Measurements from ENCODE around the gene TOMM40L. TPM values are rescaled to one million over a fixed set of nuclear protein-coding genes. Genes with fewer than 3 reads are reported as not detected.

The TOMM40L gene
- total RNA-seq, 1 donor, result 13.4 TPM

GRCh38 chr1:161216945-161217712 is 8.7 kb upstream of the TOMM40L start:
- peak; percentile 83 for DNase-seq (ENCODE audit: low read depth)
- TF ChIP-seq CTCF (IDR thresholded peaks at IDR 0.05; ENCODE audit: insufficient read depth, low read depth, low read length), result no peak
- no peak overlapping the region for H3K4me3 ChIP-seq (ENCODE audit: low read depth, low read length)

- no peak for TF ChIP-seq CTCF (IDR thresholded peaks at IDR 0.05; ENCODE audit: insufficient read depth, low read depth, low read length)
- H3K4me3 ChIP-seq (ENCODE audit: low read depth, low read length), result no peak overlapping the region
- DNase-seq (ENCODE audit: low read depth), result no peak
These were observed 8.0 kb upstream of the TOMM40L start for GRCh38 chr1:161217831-161218230.

- no peak overlapping the region for H3K4me3 ChIP-seq (ENCODE audit: low read depth, low read length)
- no peak for TF ChIP-seq CTCF (IDR thresholded peaks at IDR 0.05; ENCODE audit: insufficient read depth, low read depth, low read length)
- DNase-seq (ENCODE audit: low read depth), result no peak
These were observed 7.4 kb upstream of the TOMM40L start for GRCh38 chr1:161218301-161219077.

- no peak overlapping the region for H3K4me3 ChIP-seq (ENCODE audit: low read depth, low read length)
- TF ChIP-seq CTCF (IDR thresholded peaks at IDR 0.05; ENCODE audit: insufficient read depth, low read depth, low read length), result no peak
- no peak for DNase-seq (ENCODE audit: low read depth)
These were observed 6.6 kb upstream of the TOMM40L start for GRCh38 chr1:161219078-161219892.

- no peak overlapping the region for H3K4me3 ChIP-seq (ENCODE audit: low read depth, low read length)
- TF ChIP-seq CTCF (IDR thresholded peaks at IDR 0.05; ENCODE audit: insufficient read depth, low read depth, low read length), result no peak
- DNase-seq (ENCODE audit: low read depth), result no peak
These were observed 5.9 kb upstream of the TOMM40L start for GRCh38 chr1:161220002-161220401.

GRCh38 chr1:161222175-161223019 is 3.5 kb upstream of the TOMM40L start:
- no peak overlapping the region for H3K4me3 ChIP-seq (ENCODE audit: low read depth, low read length)
- TF ChIP-seq CTCF (IDR thresholded peaks at IDR 0.05; ENCODE audit: insufficient read depth, low read depth, low read length), result no peak

More at GRCh38 chr1:161222175-161223019, 3.5 kb upstream of the TOMM40L start:
- no peak for DNase-seq (ENCODE audit: low read depth)

Measured in fibroblast of villous mesenchyme (primary cell).